OCI-LY3 (cell line): ENCODE measurements around the gene IRS2.

Experiments used
- CTCF ChIP-seq: fragments of 200-600, 300-600 bp; sonication (generic); IDR thresholded peaks from 2 replicates; pipeline ENCODE4 v1.5.1; 2014; ENCODE audit warnings: antibody characterized with exemption, low read length, low read depth
- EZH2phosphoT487 ChIP-seq: fragments of 200-600 bp; shearing (Covaris generic); IDR thresholded peaks from 2 replicates; pipeline ENCODE4 v1.6.1; 2018; ENCODE audit warnings: antibody characterized with exemption, mixed run types, low read depth

GRCh38 chr13:109816808-109817203 is 30.4 kb upstream of the IRS2 start:
- TF ChIP-seq CTCF = no peak
- no peak for TF ChIP-seq EZH2phosphoT487
